Lung (tissue), 16 donors: ENCODE measurements around the gene ELF3. TPM values are rescaled to one million over a fixed set of nuclear protein-coding genes. Genes with fewer than 3 reads are reported as not detected.
"Not testable (repeated sequence)": the region's sequence is repeated elsewhere in the genome, so short reads cannot be mapped to it uniquely, and the experiment has no call there.

Experiments
- ATAC-seq: fragments of 200-7000 bp; cut with Tn5 transposase; one replicate; pipeline ENCODE4 v1.9.1; 2020; ENCODE audit warnings: moderate number of reproducible peaks; ENCODE audit not compliant: insufficient read depth, low FRiP score
- DNase-seq, 3 donors: peaks; one replicate each; pipeline ENCODE4 v3.0.0-alpha.2; 2013 to 2017
- H3K27ac ChIP-seq, 2 donors: one replicate each; pipeline ENCODE4 v1.5.1; 2013; ENCODE audit warnings: mild to moderate bottlenecking in 2 of 2, moderate library complexity in 2 of 2, control low read depth in 1 of 2, inconsistent platforms in 1 of 2, low read depth in 1 of 2, low read length in 1 of 2
- H3K27me3 ChIP-seq, 3 donors: one replicate each; pipeline ENCODE4 v1.5.1; 2013; ENCODE audit warnings: low read length in 2 of 3; ENCODE audit not compliant: control insufficient read depth in 3 of 3, insufficient read depth in 3 of 3
- H3K36me3 ChIP-seq, 4 donors: one replicate each; pipeline ENCODE4 v1.5.1; 2013; ENCODE audit warnings: low read length in 4 of 4, mild to moderate bottlenecking in 1 of 4, moderate library complexity in 1 of 4; ENCODE audit not compliant: control insufficient read depth in 4 of 4, insufficient read depth in 4 of 4
- H3K4me1 ChIP-seq, 5 donors: one replicate each; pipeline ENCODE4 v1.5.1; 2013; ENCODE audit warnings: low read length in 5 of 5, mild to moderate bottlenecking in 2 of 5, moderate library complexity in 1 of 5; ENCODE audit not compliant: control insufficient read depth in 5 of 5, insufficient read depth in 5 of 5
- H3K4me3 ChIP-seq: one replicate; pipeline ENCODE4 v1.5.1; 2013; ENCODE audit warnings: mild to moderate bottlenecking, control low read depth, moderate library complexity
- H3K9ac ChIP-seq, 2 donors: one replicate each; pipeline ENCODE4 v1.5.1; 2013; ENCODE audit warnings: low read length in 2 of 2, control low read depth in 1 of 2; ENCODE audit not compliant: insufficient read depth in 1 of 2
- H3K9me3 ChIP-seq, 4 donors: one replicate each; pipeline ENCODE4 v1.5.1; 2013; ENCODE audit warnings: low read length in 3 of 4, mild to moderate bottlenecking in 1 of 4, moderate library complexity in 1 of 4; ENCODE audit not compliant: control insufficient read depth in 4 of 4, insufficient read depth in 3 of 4
- WGBS, 2 donors: extraction: QIAGEN DNeasy Blood & Tissue Kit; methylation state at CpG; one replicate each; pipeline ENCODE4 v1.1.7; 2013; 5-methylcytosine and 5-hydroxymethylcytosine counted together
- long read RNA-seq, 5 donors: transcript quantifications; one replicate each; lab custom pipeline, GENCODE V29; 2026
- polyA plus RNA-seq, 2 donors: library from polyadenylated mRNA; stranded (reverse); fragments of 200-250 nt; gene quantifications; one replicate each; pipeline ENCODE4 v1.2.1, GENCODE V29; 2013
- total RNA-seq, 2 donors: library from RNA; depleted of rRNA in 1 of 2; stranded (reverse); fragments of >200 nt in 1 of 2; gene quantifications; one replicate each; pipeline ENCODE4 v1.2.1, GENCODE V29; 2014 to 2021
- TF ChIP-seq, protein P1 (sequence below): IDR thresholded peaks from 2 replicates; pipeline ENCODE4 v1.5.1; 2012; ENCODE audit warnings: mild to moderate bottlenecking; ENCODE audit errors: control extremely low read depth, extremely low read depth
- donor health status: control.
- donor health status: control.
- donor health status: Bipolar disorder and iron deficiency.
- donor health status: healthy.
- donor health status: DM: yes; HTN: yes; CAD: no.

Gene ELF3
- total RNA-seq (100 to 1,000 TPM; 150 to 219 TPM), polyA plus RNA-seq (100 to 1,000 TPM; 143 to 148 TPM)
- long read RNA-seq, donor 1, partial matches to known transcripts, result 11 of 17 reads
- long read RNA-seq, donor 1, other reads (novel, unspliced or antisense), result 0 of 17 reads
- long read RNA-seq, donor 2, partial matches to known transcripts, result 0 of 5 reads
- long read RNA-seq, donor 2, other reads (novel, unspliced or antisense), result 0 of 5 reads
- long read RNA-seq, donor 3, transcript ELF3-203 (9 exons, 3,179 nt), result major isoform, 6 of 12 reads
- long read RNA-seq, donor 3, partial matches to known transcripts, result 0 of 12 reads
- long read RNA-seq, donor 3, other reads (novel, unspliced or antisense), result 0 of 12 reads
- long read RNA-seq, donor 4, partial matches to known transcripts, result 0 of 1 reads
- long read RNA-seq, donor 4, other reads (novel, unspliced or antisense), result 0 of 1 reads
- long read RNA-seq, donor 5, transcript ELF3-203 (9 exons, 3,179 nt), result major isoform, 12 of 16 reads
- long read RNA-seq, donor 5, partial matches to known transcripts, result 0 of 16 reads
- long read RNA-seq, donor 5, other reads (novel, unspliced or antisense), result 0 of 16 reads

DNA sequence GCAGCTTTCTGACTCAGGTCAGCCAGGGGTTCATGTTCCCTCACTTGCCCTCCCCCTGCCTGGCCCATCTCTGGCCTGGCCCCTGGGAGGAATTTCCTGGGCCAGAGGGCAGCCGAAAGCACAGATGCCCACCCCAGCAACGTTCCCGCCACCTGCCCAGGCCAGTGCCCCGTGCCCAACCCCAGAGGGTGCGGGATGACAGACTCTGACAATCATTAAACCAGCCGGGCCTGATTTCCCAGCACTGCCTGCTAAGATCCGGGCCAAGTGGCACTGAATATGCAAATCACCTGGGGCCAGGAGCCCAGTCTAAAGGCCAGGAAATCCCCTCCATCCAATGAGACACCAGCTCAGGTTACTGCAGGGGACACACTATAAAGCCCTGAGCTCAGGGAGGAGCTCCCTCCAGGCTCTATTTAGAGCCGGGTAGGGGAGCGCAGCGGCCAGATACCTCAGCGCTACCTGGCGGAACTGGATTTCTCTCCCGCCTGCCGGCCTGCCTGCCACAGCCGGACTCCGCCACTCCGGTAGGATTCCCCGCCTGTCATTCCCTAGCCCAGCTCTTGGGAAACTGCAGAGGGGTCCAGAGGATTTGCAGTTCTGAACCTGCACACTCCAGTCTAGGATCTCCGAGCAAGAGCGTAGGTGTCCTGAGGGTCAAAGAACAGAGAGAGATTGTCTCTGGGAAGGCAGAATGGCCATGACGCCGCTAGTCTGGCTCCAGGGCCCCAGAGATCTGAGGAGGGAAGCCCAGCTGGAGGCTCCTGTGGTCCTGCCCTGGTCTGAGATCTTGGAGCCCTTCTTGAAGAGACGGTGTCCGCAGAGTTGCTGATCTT lies at the start of gene ELF3:
TSS of gene ELF3 (plus strand) at position 408 of the 836 bp plus-strand sequence. CDS start 550 bp downstream, outside the sequence.
- ATAC-seq (peak; percentile 60), DNase-seq (peak; percentile 79 to 92 (median 86))
- peak within 1 kb of the TSS; percentile 13 to 88 for H3K27ac ChIP-seq
- H3K27me3 ChIP-seq, result no peaks in the 10 kb centered on the region
- H3K36me3 ChIP-seq, result peaks cover 0 to 13% (median 9%) of the 10 kb centered on the region in 4 donors
- H3K9me3 ChIP-seq, result no peaks in the 10 kb centered on the region
- 69 to 77% methylated on average over 24 of the region's 24 CpGs for WGBS, 2 donors
- TF ChIP-seq, protein P1, sequence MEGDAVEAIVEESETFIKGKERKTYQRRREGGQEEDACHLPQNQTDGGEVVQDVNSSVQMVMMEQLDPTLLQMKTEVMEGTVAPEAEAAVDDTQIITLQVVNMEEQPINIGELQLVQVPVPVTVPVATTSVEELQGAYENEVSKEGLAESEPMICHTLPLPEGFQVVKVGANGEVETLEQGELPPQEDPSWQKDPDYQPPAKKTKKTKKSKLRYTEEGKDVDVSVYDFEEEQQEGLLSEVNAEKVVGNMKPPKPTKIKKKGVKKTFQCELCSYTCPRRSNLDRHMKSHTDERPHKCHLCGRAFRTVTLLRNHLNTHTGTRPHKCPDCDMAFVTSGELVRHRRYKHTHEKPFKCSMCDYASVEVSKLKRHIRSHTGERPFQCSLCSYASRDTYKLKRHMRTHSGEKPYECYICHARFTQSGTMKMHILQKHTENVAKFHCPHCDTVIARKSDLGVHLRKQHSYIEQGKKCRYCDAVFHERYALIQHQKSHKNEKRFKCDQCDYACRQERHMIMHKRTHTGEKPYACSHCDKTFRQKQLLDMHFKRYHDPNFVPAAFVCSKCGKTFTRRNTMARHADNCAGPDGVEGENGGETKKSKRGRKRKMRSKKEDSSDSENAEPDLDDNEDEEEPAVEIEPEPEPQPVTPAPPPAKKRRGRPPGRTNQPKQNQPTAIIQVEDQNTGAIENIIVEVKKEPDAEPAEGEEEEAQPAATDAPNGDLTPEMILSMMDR, result no peak
- H3K4me3 ChIP-seq, result peak within 1 kb of the TSS; percentile 20
- H3K4me1 ChIP-seq, result peaks cover 0 to 10% (median 2%) of the 10 kb centered on the region in 5 donors
- peak within 1 kb of the TSS; percentile 80 to 94 for H3K9ac ChIP-seq

DNA sequence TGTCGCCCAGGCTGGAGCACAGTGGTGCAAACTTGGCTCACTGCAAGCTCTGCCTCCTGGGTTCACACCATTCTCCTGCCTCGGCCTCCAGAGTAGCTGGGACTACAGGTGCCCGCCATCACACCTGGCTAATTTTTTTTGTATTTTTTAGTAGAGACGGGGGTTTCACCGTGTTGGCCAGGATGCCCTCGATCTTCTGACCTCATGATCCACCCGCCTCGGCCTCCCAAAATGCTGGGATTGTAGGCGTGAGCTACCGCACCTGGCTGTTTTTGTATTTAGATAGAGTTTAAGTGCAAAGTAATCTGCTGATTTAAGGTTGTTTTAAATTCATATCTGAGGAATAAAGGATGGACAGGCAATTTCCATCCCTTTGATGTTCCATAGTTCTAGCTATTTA lies 48.0 kb upstream of the ELF3 start:
- WGBS, 2 donors, result 94 to 96% methylated on average over 10 of the region's 10 CpGs
- not testable (repeated sequence) for H3K9me3 ChIP-seq, DNase-seq, H3K4me3 ChIP-seq, H3K4me1 ChIP-seq, ATAC-seq, H3K9ac ChIP-seq, H3K27me3 ChIP-seq, H3K27ac ChIP-seq
- peaks cover 17 to 47% (median 38%) of the 10 kb centered on the region in 4 donors for H3K36me3 ChIP-seq

DNA sequence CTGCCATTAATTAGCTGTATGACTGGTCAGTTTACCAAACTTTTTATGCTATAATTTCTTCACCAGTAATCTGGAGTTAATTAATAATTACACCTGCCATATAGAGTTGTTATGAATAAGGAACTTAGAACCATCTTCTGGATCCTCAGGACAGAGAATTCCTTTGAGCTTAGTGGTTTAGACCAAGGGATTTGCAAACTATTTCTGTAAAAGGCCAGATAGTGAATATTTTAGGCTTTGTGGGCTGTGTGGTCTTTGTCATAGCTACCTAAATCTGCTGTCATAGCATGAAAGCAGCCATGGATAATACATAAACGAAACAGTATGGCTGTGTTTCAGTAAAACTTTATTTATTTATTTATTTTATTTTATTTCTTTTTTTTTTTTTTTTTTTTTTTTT lies 46.1 kb upstream of the ELF3 start:
- 93 to 100% methylated on average over 1 of the region's 1 CpG for WGBS, 2 donors
- peaks cover 10 to 48% (median 35%) of the 10 kb centered on the region in 4 donors for H3K36me3 ChIP-seq

More for the DNA sequence above, 46.1 kb upstream of the ELF3 start:
- Histone ChIP-seq H3K27ac (no peak overlapping the region), H3K4me3 (no peak overlapping the region), H3K9me3 (no peaks in the 10 kb centered on the region), H3K27me3 (no peaks in the 10 kb centered on the region), H3K4me1 (no peaks in the 10 kb centered on the region), H3K9ac (no peak overlapping the region)
- no peak for ATAC-seq
- DNase-seq, result no peak
- TF ChIP-seq, protein P1, result no peak
